Measurements from ENCODE around the gene HNF4A. TPM values are rescaled to one million over a fixed set of nuclear protein-coding genes. Genes with fewer than 3 reads are reported as not detected.

HNF4A gene
- total RNA-seq, 2 experiments from 2014 or later = not detected

DNA sequence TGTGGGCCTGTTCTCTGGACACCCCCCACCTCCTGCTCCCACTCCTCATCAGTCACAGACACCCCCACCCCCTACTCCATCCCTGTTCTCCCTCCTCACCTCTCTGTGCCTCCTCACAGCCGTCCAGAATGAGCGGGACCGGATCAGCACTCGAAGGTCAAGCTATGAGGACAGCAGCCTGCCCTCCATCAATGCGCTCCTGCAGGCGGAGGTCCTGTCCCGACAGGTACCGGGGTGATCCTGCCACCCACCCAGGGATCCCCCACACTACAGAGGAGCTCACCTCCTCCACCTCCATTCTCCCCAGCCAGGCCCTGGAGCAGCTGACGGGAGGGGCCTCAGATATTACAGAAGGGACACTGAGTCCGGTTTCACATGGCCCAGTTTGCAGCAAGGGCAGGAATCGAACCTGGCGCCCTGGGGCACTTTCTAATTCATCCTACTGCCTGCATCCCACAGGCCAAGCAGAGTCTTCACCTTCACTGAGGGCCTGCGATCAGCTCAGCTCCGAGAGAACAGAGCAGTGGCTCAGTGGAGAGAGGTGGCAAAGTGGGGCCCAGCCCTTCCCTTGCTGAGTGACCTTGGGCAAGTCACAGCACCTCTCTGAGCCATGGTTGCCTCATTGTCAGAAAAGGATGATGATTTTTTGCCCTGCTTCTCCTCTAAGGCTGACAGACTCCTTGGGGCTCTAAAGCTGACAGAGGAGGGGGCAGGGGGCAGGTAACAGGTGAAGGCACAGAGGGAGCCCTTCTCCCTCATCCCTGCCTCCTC, 58.3 kb downstream of the HNF4A start:
- H3K36me3 Mint-ChIP-seq = no peaks in the 10 kb centered on the region
- CTCF ChIA-PET = no interaction called here
- H3K27ac Mint-ChIP-seq = no peak overlapping the region
- H3K27me3 Mint-ChIP-seq = peaks cover 5% of the 10 kb centered on the region
- intact Hi-C loops (cut with micrococcal nuclease) = no loop called here
- no peaks in the 10 kb centered on the region for H3K9me3 Mint-ChIP-seq
- no peak for DNase-seq
- no peak overlapping the region for H3K4me3 Mint-ChIP-seq
- H3K4me1 Mint-ChIP-seq (ENCODE audit: low read depth) = no peaks in the 10 kb centered on the region
- POLR2A ChIA-PET = no interaction called here

GRCh38 chr20:44414346-44414714, 58.8 kb downstream of the HNF4A start:
- no peaks in the 10 kb centered on the region for H3K4me1 Mint-ChIP-seq (ENCODE audit: low read depth)
- intact Hi-C loops (cut with micrococcal nuclease) = no loop called here
- no peaks in the 10 kb centered on the region for H3K36me3 Mint-ChIP-seq
- H3K9me3 Mint-ChIP-seq = no peaks in the 10 kb centered on the region
- DNase-seq = no peak
- ChIA-PET CTCF (no interaction called here), POLR2A (interaction anchor here (0.9 kb wide), 1 partner anchor 288 kb away, joined by 3 read pairs; no protein-coding TSS in a partner anchor)
- no peak overlapping the region for H3K4me3 Mint-ChIP-seq
- H3K27me3 Mint-ChIP-seq = peaks cover 5% of the 10 kb centered on the region
- no peak overlapping the region for H3K27ac Mint-ChIP-seq

GRCh38 chr20:44414808-44415207, 59.3 kb downstream of the HNF4A start:
- Mint-ChIP-seq H3K4me3 (no peak overlapping the region), H3K27me3 (peaks cover 5% of the 10 kb centered on the region), H3K27ac (no peak overlapping the region), H3K9me3 (no peaks in the 10 kb centered on the region), H3K36me3 (no peaks in the 10 kb centered on the region), H3K4me1 (ENCODE audit: low read depth) (no peaks in the 10 kb centered on the region)
- ChIA-PET CTCF (no interaction called here), POLR2A (interaction anchor here (0.9 kb wide), 1 partner anchor 287 kb away, joined by 3 read pairs; no protein-coding TSS in a partner anchor)
- intact Hi-C loops (cut with micrococcal nuclease) = no loop called here
- DNase-seq = no peak

DNA sequence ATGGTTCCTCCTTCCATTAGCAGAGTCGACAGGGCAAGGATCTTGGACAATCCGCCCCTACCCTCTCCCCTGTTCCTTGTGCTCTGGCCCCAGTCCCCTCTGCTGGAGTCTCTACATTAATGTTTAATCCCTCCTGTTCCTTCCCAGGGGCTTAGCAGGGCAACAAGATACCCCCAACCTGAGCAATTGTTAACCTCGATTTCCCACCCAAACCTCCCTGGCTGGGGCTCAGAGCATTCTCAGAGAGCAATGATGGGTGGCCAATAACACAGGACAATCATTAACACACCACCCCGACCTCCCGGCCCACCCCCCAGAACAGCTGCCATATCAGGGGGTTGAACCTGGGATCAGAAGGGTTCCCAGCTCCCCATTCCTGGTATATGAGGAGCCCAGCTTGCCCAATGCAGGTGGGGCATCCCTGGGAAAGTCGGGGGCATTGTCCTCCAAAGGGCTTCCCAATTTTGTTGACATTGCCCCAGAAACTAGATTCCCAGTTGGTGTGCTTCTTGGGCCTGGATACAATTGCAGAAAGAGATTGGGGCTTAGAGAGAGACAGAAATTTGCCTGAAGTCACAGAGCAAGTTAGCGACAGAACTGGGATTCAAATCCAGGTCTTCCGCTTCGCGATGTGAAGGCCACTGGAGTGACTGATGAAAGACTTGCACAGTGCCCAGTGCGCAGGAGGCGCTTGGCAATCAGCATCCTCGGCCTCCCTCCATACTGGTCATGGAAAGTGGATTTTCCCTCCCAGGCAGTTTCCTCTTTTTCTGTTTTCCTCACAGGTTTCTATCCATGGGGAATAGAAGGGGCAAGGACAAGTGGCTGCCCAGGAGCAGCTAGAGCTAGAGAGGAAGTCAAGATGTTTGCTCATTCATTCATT, 60.6 kb downstream of the HNF4A start:
- H3K27me3 Mint-ChIP-seq = peaks cover 5% of the 10 kb centered on the region
- H3K36me3 Mint-ChIP-seq = no peaks in the 10 kb centered on the region
- CTCF ChIA-PET = no interaction called here

DNA sequence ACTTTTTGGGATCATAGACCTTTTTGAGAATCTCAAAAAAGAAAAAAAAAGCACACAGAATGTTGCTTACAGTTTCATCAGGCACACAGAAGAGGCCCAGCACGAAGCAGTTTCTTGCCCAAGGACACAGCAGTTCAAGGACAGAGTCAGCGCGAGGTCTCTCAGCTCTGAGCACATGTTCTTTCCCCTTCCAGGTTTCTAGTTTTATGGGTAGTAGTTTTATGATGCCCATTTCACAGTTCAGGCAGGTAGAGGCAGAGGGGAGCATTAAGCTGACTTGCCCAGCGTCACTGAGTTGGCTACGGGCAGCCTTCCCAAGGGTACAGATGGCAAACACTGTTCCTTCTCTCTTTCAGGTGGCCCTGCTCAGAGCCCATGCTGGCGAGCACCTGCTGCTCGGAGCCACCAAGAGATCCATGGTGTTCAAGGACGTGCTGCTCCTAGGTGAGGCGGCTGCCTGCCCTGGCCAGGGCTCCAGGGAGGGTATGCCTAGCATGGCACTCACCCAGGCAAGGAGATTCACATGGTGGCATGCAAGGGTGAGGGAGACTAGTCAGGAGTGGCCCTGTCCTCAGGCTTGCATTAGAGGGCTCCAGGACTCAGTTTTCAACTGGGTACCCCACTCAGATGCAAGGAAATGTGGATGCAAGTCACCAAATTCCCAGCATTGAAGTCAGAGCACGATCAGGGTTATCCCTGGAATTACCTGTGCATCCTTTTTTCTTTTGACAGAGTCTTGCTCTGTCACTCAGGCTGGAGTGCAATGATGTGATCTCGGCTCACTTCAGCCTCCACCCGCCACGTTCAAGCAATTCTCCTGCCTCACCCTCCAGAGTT, 62.8 kb downstream of the HNF4A start:
- ChIA-PET POLR2A (no interaction called here), CTCF (no interaction called here)
- H3K9me3 Mint-ChIP-seq = no peaks in the 10 kb centered on the region
- H3K27ac Mint-ChIP-seq = no peak overlapping the region
- H3K4me1 Mint-ChIP-seq (ENCODE audit: low read depth) = no peaks in the 10 kb centered on the region
- H3K27me3 Mint-ChIP-seq = no peaks in the 10 kb centered on the region
- H3K36me3 Mint-ChIP-seq = no peaks in the 10 kb centered on the region
- DNase-seq = no peak
- H3K4me3 Mint-ChIP-seq = no peak overlapping the region
- intact Hi-C loops (cut with micrococcal nuclease) = no loop called here

More for the DNA sequence above, 60.6 kb downstream of the HNF4A start:
- H3K4me3 Mint-ChIP-seq = no peak overlapping the region
- POLR2A ChIA-PET = no interaction called here
- intact Hi-C loops (cut with micrococcal nuclease) = no loop called here
- no peaks in the 10 kb centered on the region for H3K9me3 Mint-ChIP-seq
- DNase-seq = no peak
- no peaks in the 10 kb centered on the region for H3K4me1 Mint-ChIP-seq (ENCODE audit: low read depth)
- no peak overlapping the region for H3K27ac Mint-ChIP-seq

- POLR2A ChIA-PET = no interaction called here
- intact Hi-C loops (cut with micrococcal nuclease) = no loop called here
- H3K9me3 Mint-ChIP-seq = no peaks in the 10 kb centered on the region
- H3K27me3 Mint-ChIP-seq = peaks cover 2% of the 10 kb centered on the region
- H3K4me1 Mint-ChIP-seq (ENCODE audit: low read depth) = no peaks in the 10 kb centered on the region
- DNase-seq = no peak
- no peak overlapping the region for H3K4me3 Mint-ChIP-seq
- H3K27ac Mint-ChIP-seq = no peak overlapping the region
- no peaks in the 10 kb centered on the region for H3K36me3 Mint-ChIP-seq
- CTCF ChIA-PET = no interaction called here
Measured at GRCh38 chr20:44419131-44419844, 63.8 kb downstream of the HNF4A start.

- ChIA-PET POLR2A (no interaction called here), CTCF (no interaction called here)
- DNase-seq = no peak
- Mint-ChIP-seq H3K4me3 (no peak overlapping the region), H3K9me3 (no peaks in the 10 kb centered on the region), H3K36me3 (no peaks in the 10 kb centered on the region), H3K27me3 (peaks cover 2% of the 10 kb centered on the region), H3K27ac (no peak overlapping the region), H3K4me1 (ENCODE audit: low read depth) (no peaks in the 10 kb centered on the region)
- intact Hi-C loops (cut with micrococcal nuclease) = no loop called here
Measured at GRCh38 chr20:44420497-44420896, 65.0 kb downstream of the HNF4A start.

GRCh38 chr20:44422083-44422482, 66.6 kb downstream of the HNF4A start:
- peaks cover 2% of the 10 kb centered on the region for H3K27me3 Mint-ChIP-seq
- ChIA-PET POLR2A (no interaction called here), CTCF (no interaction called here)

DNA sequence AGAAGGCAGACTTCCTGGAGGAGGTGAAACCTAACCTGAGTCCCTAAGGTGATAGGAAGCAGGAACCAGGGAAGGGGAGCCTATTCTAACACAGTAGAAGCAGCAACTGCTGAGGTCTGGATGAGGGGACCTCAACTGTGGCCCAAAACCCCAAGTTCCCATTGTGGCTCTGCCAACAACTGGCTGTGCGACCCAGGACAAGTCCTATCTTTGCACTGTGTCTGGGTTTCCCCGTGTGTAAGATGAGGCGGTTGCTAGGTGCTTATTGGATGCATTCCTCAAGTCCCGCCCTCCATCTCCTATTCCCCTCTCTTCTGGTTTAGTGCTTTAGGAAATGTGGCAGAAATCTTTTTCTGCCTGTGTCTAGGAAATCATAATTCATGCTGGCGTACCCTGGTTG, 68.0 kb downstream of the HNF4A start:
- intact Hi-C loops (cut with micrococcal nuclease) = no loop called here
- Mint-ChIP-seq H3K36me3 (no peaks in the 10 kb centered on the region), H3K4me3 (no peak overlapping the region), H3K27me3 (peaks cover 2% of the 10 kb centered on the region), H3K9me3 (no peaks in the 10 kb centered on the region), H3K4me1 (ENCODE audit: low read depth) (no peaks in the 10 kb centered on the region), H3K27ac (no peak overlapping the region)
- POLR2A ChIA-PET = no interaction called here
- no peak for DNase-seq
- CTCF ChIA-PET = no interaction called here

More at GRCh38 chr20:44422083-44422482, 66.6 kb downstream of the HNF4A start:
- no peaks in the 10 kb centered on the region for H3K36me3 Mint-ChIP-seq
- no peak overlapping the region for H3K4me3 Mint-ChIP-seq
- H3K9me3 Mint-ChIP-seq = no peaks in the 10 kb centered on the region
- intact Hi-C loops (cut with micrococcal nuclease) = no loop called here
- H3K4me1 Mint-ChIP-seq (ENCODE audit: low read depth) = no peaks in the 10 kb centered on the region
- DNase-seq = no peak
- no peak overlapping the region for H3K27ac Mint-ChIP-seq

DNA sequence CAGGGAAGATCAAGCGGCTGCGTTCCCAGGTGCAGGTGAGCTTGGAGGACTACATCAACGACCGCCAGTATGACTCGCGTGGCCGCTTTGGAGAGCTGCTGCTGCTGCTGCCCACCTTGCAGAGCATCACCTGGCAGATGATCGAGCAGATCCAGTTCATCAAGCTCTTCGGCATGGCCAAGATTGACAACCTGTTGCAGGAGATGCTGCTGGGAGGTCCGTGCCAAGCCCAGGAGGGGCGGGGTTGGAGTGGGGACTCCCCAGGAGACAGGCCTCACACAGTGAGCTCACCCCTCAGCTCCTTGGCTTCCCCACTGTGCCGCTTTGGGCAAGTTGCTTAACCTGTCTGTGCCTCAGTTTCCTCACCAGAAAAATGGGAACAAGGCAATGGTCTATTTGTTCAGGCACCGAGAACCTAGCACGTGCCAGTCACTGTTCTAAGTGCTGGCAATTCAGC, 68.6 kb downstream of the HNF4A start:
- Mint-ChIP-seq H3K4me1 (ENCODE audit: low read depth) (no peaks in the 10 kb centered on the region), H3K4me3 (no peak overlapping the region), H3K9me3 (no peaks in the 10 kb centered on the region), H3K27ac (no peak overlapping the region), H3K27me3 (peaks cover 2% of the 10 kb centered on the region), H3K36me3 (no peaks in the 10 kb centered on the region)
- ChIA-PET CTCF (no interaction called here), POLR2A (interaction anchor here (0.5 kb wide), 1 partner anchor 37 kb away, joined by 5 read pairs; no protein-coding TSS in a partner anchor)
- intact Hi-C loops (cut with micrococcal nuclease) = no loop called here
- DNase-seq = no peak

GRCh38 chr20:44425923-44426322, 70.4 kb downstream of the HNF4A start:
- Mint-ChIP-seq H3K9me3 (no peaks in the 10 kb centered on the region), H3K36me3 (no peaks in the 10 kb centered on the region), H3K4me1 (ENCODE audit: low read depth) (no peaks in the 10 kb centered on the region), H3K27me3 (peaks cover 2% of the 10 kb centered on the region), H3K4me3 (no peak overlapping the region), H3K27ac (no peak overlapping the region)
- POLR2A ChIA-PET = no interaction called here
- DNase-seq = no peak
- CTCF ChIA-PET = no interaction called here
- intact Hi-C loops (cut with micrococcal nuclease) = no loop called here

Data from activated CD4-positive, alpha-beta memory T cell treated with anti-CD3 and anti-CD28 coated beads for 36 hours (primary cell).